Cardiac muscle cell (in vitro differentiated cells and primary cell): Measurements from ENCODE around the gene TRAF7. TPM values are rescaled to one million over a fixed set of nuclear protein-coding genes. Genes with fewer than 3 reads are reported as not detected.

Experiments used
- DNase-seq, 2 donors: peaks; one replicate each; pipeline versions ENCODE4 v3.0.0 to v3.0.0-alpha.2; 2010 to 2017; ENCODE audit warnings: low read depth in 1 of 2, low spot score in 1 of 2
- H3K27ac ChIP-seq: fragments of 200-600 bp; sonication (generic); 2 replicates; pipeline ENCODE4 v1.5.1; 2016
- H3K27me3 ChIP-seq: fragments of 200-600 bp; sonication (generic); 2 replicates; pipeline ENCODE4 v1.6.0; 2016; ENCODE audit warnings: control low read depth
- H3K36me3 ChIP-seq: fragments of 200-600 bp; sonication (generic); 2 replicates; pipeline ENCODE4 v1.5.1; 2016; ENCODE audit warnings: control low read depth
- H3K4me1 ChIP-seq: fragments of 200-600 bp; sonication (generic); 2 replicates; pipeline ENCODE4 v1.8.1; 2017; ENCODE audit warnings: low read depth, mild to moderate bottlenecking, mixed run types
- H3K4me3 ChIP-seq: fragments of 200-600 bp; sonication (generic); 2 replicates; pipeline ENCODE4 v1.5.1; 2016; ENCODE audit warnings: mild to moderate bottlenecking
- H3K9me3 ChIP-seq: fragments of 200-600 bp; sonication (generic); 2 replicates; pipeline ENCODE4 v1.5.1; 2017; ENCODE audit warnings: low read depth, mild to moderate bottlenecking, control low read depth
- CTCF ChIP-seq: IDR thresholded peaks from 2 replicates; pipeline ENCODE4 v1.5.1; 2012; ENCODE audit warnings: low read depth, mild to moderate bottlenecking, low read length
- polyA plus RNA-seq: library from polyadenylated mRNA; unstranded; fragments of >200 nt; fragmentation: Nextera tagmentation; extraction: Ambion mirVana; gene quantifications from 2 replicates; pipeline ENCODE4 v1.2.1, GENCODE V29; 2016
- total RNA-seq: library from RNA; depleted of rRNA; stranded (reverse); fragments of >200 nt; gene quantifications from 2 replicates; pipeline ENCODE4 v1.2.3, GENCODE V29; 2016

TRAF7 gene
- total and polyA plus RNA-seq, 2 experiments from 2014 or later, result 37.4 to 67.5 TPM

- H3K27ac ChIP-seq, result no peak overlapping the region
- no peak for TF ChIP-seq CTCF
- no peaks in the 10 kb centered on the region for H3K9me3 ChIP-seq
- DNase-seq, result no peak
- H3K27me3 ChIP-seq, result no peaks in the 10 kb centered on the region
- no peak overlapping the region for H3K4me3 ChIP-seq
- no peaks in the 10 kb centered on the region for H3K36me3 ChIP-seq
- no peaks in the 10 kb centered on the region for H3K4me1 ChIP-seq
Observed at GRCh38 chr16:2162676-2163118, 7.1 kb downstream of the TRAF7 start.

GRCh38 chr16:2163211-2163881, 7.8 kb downstream of the TRAF7 start:
- no peak overlapping the region for H3K4me3 ChIP-seq
- H3K9me3 ChIP-seq, result no peaks in the 10 kb centered on the region
- no peak for TF ChIP-seq CTCF
- H3K27ac ChIP-seq, result no peak overlapping the region
- no peak for DNase-seq
- H3K27me3 ChIP-seq, result no peaks in the 10 kb centered on the region
- no peaks in the 10 kb centered on the region for H3K4me1 ChIP-seq
- no peaks in the 10 kb centered on the region for H3K36me3 ChIP-seq

GRCh38 chr16:2165861-2166260, 10.3 kb downstream of the TRAF7 start:
- H3K9me3 ChIP-seq, result no peaks in the 10 kb centered on the region
- no peaks in the 10 kb centered on the region for H3K27me3 ChIP-seq
- no peak for DNase-seq
- no peak overlapping the region for H3K27ac ChIP-seq
- H3K4me1 ChIP-seq, result no peaks in the 10 kb centered on the region
- no peaks in the 10 kb centered on the region for H3K36me3 ChIP-seq
- no peak overlapping the region for H3K4me3 ChIP-seq
- no peak for TF ChIP-seq CTCF

- H3K27me3 ChIP-seq, result no peaks in the 10 kb centered on the region
- H3K27ac ChIP-seq, result no peak overlapping the region
- H3K4me1 ChIP-seq, result no peaks in the 10 kb centered on the region
- H3K9me3 ChIP-seq, result no peaks in the 10 kb centered on the region
- DNase-seq, result no peak
- no peak for TF ChIP-seq CTCF
- no peak overlapping the region for H3K4me3 ChIP-seq
- no peaks in the 10 kb centered on the region for H3K36me3 ChIP-seq
Observed at GRCh38 chr16:2166263-2167067, 10.9 kb downstream of the TRAF7 start.

- no peak overlapping the region for H3K4me3 ChIP-seq
- no peaks in the 10 kb centered on the region for H3K9me3 ChIP-seq
- DNase-seq, result no peak
- TF ChIP-seq CTCF, result no peak
- H3K36me3 ChIP-seq, result no peaks in the 10 kb centered on the region
- H3K4me1 ChIP-seq, result no peaks in the 10 kb centered on the region
- H3K27me3 ChIP-seq, result no peaks in the 10 kb centered on the region
- no peak overlapping the region for H3K27ac ChIP-seq
Observed at GRCh38 chr16:2167068-2167638, 11.6 kb downstream of the TRAF7 start.
